HepG2 (cell line): ENCODE results near the gene PRKG1. TPM values are rescaled to one million over a fixed set of nuclear protein-coding genes. Genes with fewer than 3 reads are reported as not detected.

Experiments
- ATAC-seq: fragments of 200-7000 bp; cut with Tn5 transposase; 3 replicates; pipeline ENCODE4 v1.9.1; 2020; ENCODE audit warnings: mild to moderate bottlenecking, moderate library complexity
- BruUV-seq: library from RNA; stranded (reverse); fragments of 400-500 nt; replicated peaks from 2 replicates; lab custom pipeline; 2021; lab: Mats Ljungman, UMichigan
- CTCF ChIA-PET: fragments of 300-600 bp; formaldehyde crosslinking; extraction: SDS; loops from one replicate; lab custom pipeline; 2021; ENCODE audit warnings: low total read pairs, inconsistent platforms, low intra/inter-chr PET ratio; lab: Yijun Ruan, JAX
- POLR2A ChIA-PET: fragments of 350-600 bp; sonication (Branson Sonifier 250); formaldehyde crosslinking; loops from one replicate; lab custom pipeline; 2020; ENCODE audit warnings: antibody characterized with exemption, inconsistent platforms; lab: Yijun Ruan, JAX
- DNase-seq: peaks from one replicate; pipeline ENCODE4 v3.0.0-alpha.2; 2015; ENCODE audit warnings: low spot score
- FAIRE-seq: peaks from 3 replicates; lab custom pipeline; 2011; peaks lifted over from hg19 to GRCh38; lab: Jason Lieb, UNC
- H2AFZ ChIP-seq: one replicate; pipeline ENCODE4 v1.6.1; 2011; ENCODE audit warnings: low read length, inconsistent platforms
- H3K27ac ChIP-seq: fragments of 300-600 bp; 3 replicates; pipeline ENCODE4 v1.8.0; 2011; ENCODE audit warnings: mixed run types, mild to moderate bottlenecking, mixed read lengths, low read length, inconsistent platforms; ENCODE audit not compliant: insufficient read depth; ENCODE audit errors: extremely low read length
- H3K27me3 ChIP-seq, 2 experiments: fragments of 200-600 bp in 1 of 2; 2 replicates in 1 of 2; 3 replicates in 1 of 2; pipeline versions ENCODE4 v1.6.0 to v1.8.0; 2011; ENCODE audit warnings: low read length in 2 of 2, mild to moderate bottlenecking in 2 of 2, moderate library complexity in 2 of 2, inconsistent platforms in 1 of 2; ENCODE audit not compliant: insufficient read depth in 2 of 2, control insufficient read depth in 1 of 2
- H3K36me3 ChIP-seq, 2 experiments: fragments of 200-600 bp in 1 of 2; replicated peaks in 1 of 2; 2 replicates in 1 of 2; 3 replicates in 1 of 2; pipeline versions ENCODE4 v1.5.1 to v1.8.0; 2011; ENCODE audit warnings: low read length in 2 of 2, inconsistent platforms in 1 of 2; ENCODE audit not compliant: insufficient read depth in 2 of 2, control insufficient read depth in 1 of 2
- H3K4me1 ChIP-seq: 2 replicates; pipeline ENCODE4 v1.5.1; 2012; ENCODE audit warnings: low read length, inconsistent platforms; ENCODE audit not compliant: insufficient read depth
- H3K4me2 ChIP-seq: 2 replicates; pipeline ENCODE4 v1.6.0; 2011; ENCODE audit warnings: low read depth, low read length, inconsistent platforms
- H3K4me3 ChIP-seq, 3 experiments: fragments of 200-600 bp in 1 of 3; sonication (generic), shearing (Covaris generic) in 1 of 3; replicated peaks in 1 of 3; 2 replicates each; pipeline ENCODE4 v1.5.1; 2011 to 2016; ENCODE audit warnings: low read length in 3 of 3, inconsistent platforms in 2 of 3, low read depth in 2 of 3, mild to moderate bottlenecking in 2 of 3, control low read depth in 1 of 3, mixed read lengths in 1 of 3; ENCODE audit not compliant: insufficient read depth in 1 of 3
- H3K79me2 ChIP-seq: one replicate; pipeline ENCODE4 v1.6.1; 2011; ENCODE audit warnings: low read length, inconsistent platforms; ENCODE audit not compliant: insufficient read depth
- H3K9ac ChIP-seq: 2 replicates; pipeline ENCODE4 v1.6.0; 2011; ENCODE audit warnings: mild to moderate bottlenecking, low read depth, low read length, inconsistent platforms; ENCODE audit not compliant: insufficient read depth
- H3K9me3 ChIP-seq: 2 replicates; pipeline ENCODE4 v1.5.1; 2012; ENCODE audit warnings: mild to moderate bottlenecking, low read length
- H4K20me1 ChIP-seq: 2 replicates; pipeline ENCODE4 v1.6.0; 2011; ENCODE audit warnings: inconsistent platforms, mild to moderate bottlenecking, low read length, moderate library complexity; ENCODE audit not compliant: insufficient read depth
- FOXA1 ChIP-seq, 2 experiments: fragments of 450-650 bp in 1 of 2; sonication (generic) in 1 of 2; formaldehyde crosslinking in 1 of 2; IDR thresholded peaks; 2 replicates each; pipeline versions ENCODE4 v1.4.0 to v1.6.1; 2016 to 2020; ENCODE audit warnings: missing genetic modification reagents in 1 of 2
- NCOA1 ChIP-seq: sonication (generic); formaldehyde crosslinking; IDR thresholded peaks from 2 replicates; pipeline ENCODE4 v1.9.0; 2021; ENCODE audit warnings: missing genetic modification reagents
- NR2F2 ChIP-seq: IDR thresholded peaks from 2 replicates; pipeline ENCODE4 v1.6.1; 2012; ENCODE audit warnings: low read depth, inconsistent platforms, borderline replicate concordance
- PAF1 ChIP-seq: IDR thresholded peaks from 2 replicates; pipeline ENCODE4 v1.6.1; 2016; ENCODE audit warnings: missing genetic modification reagents, missing compliant biosample characterization
- PRDM10 ChIP-seq: sonication (generic); formaldehyde crosslinking; IDR thresholded peaks from 2 replicates; pipeline ENCODE4 v1.4.0; 2020; ENCODE audit warnings: low read depth, missing genetic modification reagents
- PRMT3 ChIP-seq: sonication (generic); formaldehyde crosslinking; IDR thresholded peaks from 2 replicates; pipeline ENCODE4 v1.8.1; 2022; ENCODE audit warnings: low read depth, mild to moderate bottlenecking, moderate library complexity, missing genetic modification reagents, borderline replicate concordance
- SETDB1 ChIP-seq: sonication (generic); formaldehyde crosslinking; IDR thresholded peaks from 2 replicates; pipeline ENCODE4 v1.5.1; 2020; ENCODE audit warnings: missing genetic modification reagents, mild to moderate bottlenecking, borderline replicate concordance
- SMARCC2 ChIP-seq: fragments of 450-650 bp; IDR thresholded peaks from 2 replicates; pipeline ENCODE4 v1.6.1; 2017; ENCODE audit warnings: antibody characterized with exemption, mild to moderate bottlenecking
- SRF ChIP-seq: IDR thresholded peaks from 2 replicates; pipeline ENCODE4 v1.6.1; 2011; ENCODE audit warnings: mild to moderate bottlenecking, low read depth, low read length, moderate library complexity
- TBP ChIP-seq: sonication (generic); formaldehyde crosslinking; IDR thresholded peaks from 2 replicates; pipeline ENCODE4 v1.5.0; 2020; ENCODE audit warnings: missing genetic modification reagents
- ZFP1 ChIP-seq: IDR thresholded peaks from 2 replicates; pipeline ENCODE4 v1.6.1; 2016
- ZNF207 ChIP-seq: fragments of 450-650 bp; IDR thresholded peaks from 2 replicates; pipeline ENCODE4 v1.6.1; 2016; ENCODE audit warnings: antibody characterized with exemption, borderline replicate concordance
- ZNF331 ChIP-seq: sonication (generic); formaldehyde crosslinking; IDR thresholded peaks from 2 replicates; pipeline ENCODE4 v1.4.0; 2020; ENCODE audit warnings: missing genetic modification reagents
- ZNF607 ChIP-seq: sonication (generic); formaldehyde crosslinking; IDR thresholded peaks from 2 replicates; pipeline ENCODE4 v1.5.1; 2020; ENCODE audit warnings: missing genetic modification reagents, mild to moderate bottlenecking, borderline replicate concordance
- ZNF644 ChIP-seq: IDR thresholded peaks from 2 replicates; pipeline ENCODE4 v1.6.1; 2016; ENCODE audit warnings: low read depth
- WGBS: methylation state at CpG from one replicate; pipeline ENCODE4 v1.1.6; 2017; ENCODE audit warnings: low lambda C conversion rate; 5-methylcytosine and 5-hydroxymethylcytosine counted together
- in situ Hi-C: cut with HindIII; loops from 2 replicates; pipeline ENCODE4 v1.10.0; 2017; ENCODE audit warnings: low pct_unique_long_range_greater_than_20kb; ENCODE audit not compliant: extremely low pct_ligation_motif_present
- intact Hi-C: fragments of 100-400 bp; cut with micrococcal nuclease; formaldehyde crosslinking; loops from one replicate; pipeline ENCODE4 v1.10.0; 2022; ENCODE audit not compliant: unreplicated experiment
- polyA plus RNA-seq, 8 experiments: library from polyadenylated mRNA; depleted of rRNA in 3 of 8; stranded (reverse) in 7 of 8; unstranded in 1 of 8; fragments of >200 nt; fragmentation: Illumina TruSeq in 4 of 8; extraction: Trizol in 4 of 8; gene quantifications; 2 replicates each; pipeline versions ENCODE4 v1.2.1 to v1.2.3, GENCODE V29; 2011 to 2016; ENCODE audit warnings: low read depth in 4 of 8, missing spikeins in 1 of 8, mixed read lengths in 1 of 8; ENCODE audit not compliant: insufficient read depth in 1 of 8
- total RNA-seq, 5 experiments: library from RNA; depleted of rRNA; stranded (reverse); fragments of >200 nt; fragmentation: Illumina TruSeq; extraction: Trizol; gene quantifications; 2 replicates each; pipeline ENCODE4 v1.2.3, GENCODE V29; 2016; ENCODE audit warnings: low read depth in 1 of 5
- TF ChIP-seq, protein P1 (sequence below): sonication (generic); formaldehyde crosslinking; IDR thresholded peaks from 2 replicates; pipeline ENCODE4 v1.5.0; 2020; ENCODE audit warnings: mild to moderate bottlenecking, missing genetic modification reagents
- TF ChIP-seq, protein P2 (sequence below): sonication (generic); formaldehyde crosslinking; IDR thresholded peaks from 2 replicates; pipeline ENCODE4 v1.4.0; 2020; ENCODE audit warnings: missing genetic modification reagents
- TF ChIP-seq, protein P3 (sequence below): sonication (generic); formaldehyde crosslinking; IDR thresholded peaks from 2 replicates; pipeline ENCODE4 v1.4.0; 2020; ENCODE audit warnings: missing genetic modification reagents

The PRKG1 gene
- total and polyA plus RNA-seq, 2 of the 13 experiments (the other 11 are each of a cell fraction or from before 2014, with no cell fraction given): 0.01 TPM; not detected in 1

GRCh38 chr10:52056291-52056690 lies 982.0 kb downstream of the PRKG1 start (continued):
- TF ChIP-seq, protein P1, sequence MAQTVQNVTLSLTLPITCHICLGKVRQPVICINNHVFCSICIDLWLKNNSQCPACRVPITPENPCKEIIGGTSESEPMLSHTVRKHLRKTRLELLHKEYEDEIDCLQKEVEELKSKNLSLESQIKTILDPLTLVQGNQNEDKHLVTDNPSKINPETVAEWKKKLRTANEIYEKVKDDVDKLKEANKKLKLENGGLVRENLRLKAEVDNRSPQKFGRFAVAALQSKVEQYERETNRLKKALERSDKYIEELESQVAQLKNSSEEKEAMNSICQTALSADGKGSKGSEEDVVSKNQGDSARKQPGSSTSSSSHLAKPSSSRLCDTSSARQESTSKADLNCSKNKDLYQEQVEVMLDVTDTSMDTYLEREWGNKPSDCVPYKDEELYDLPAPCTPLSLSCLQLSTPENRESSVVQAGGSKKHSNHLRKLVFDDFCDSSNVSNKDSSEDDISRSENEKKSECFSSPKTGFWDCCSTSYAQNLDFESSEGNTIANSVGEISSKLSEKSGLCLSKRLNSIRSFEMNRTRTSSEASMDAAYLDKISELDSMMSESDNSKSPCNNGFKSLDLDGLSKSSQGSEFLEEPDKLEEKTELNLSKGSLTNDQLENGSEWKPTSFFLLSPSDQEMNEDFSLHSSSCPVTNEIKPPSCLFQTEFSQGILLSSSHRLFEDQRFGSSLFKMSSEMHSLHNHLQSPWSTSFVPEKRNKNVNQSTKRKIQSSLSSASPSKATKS (CRISPR knock-in tag): no peak
- TF ChIP-seq ZNF644 (CRISPR knock-in tag) (no peak), TBP (CRISPR knock-in tag) (no peak), ZFP1 (CRISPR knock-in tag) (no peak), ZNF207 (no peak), PAF1 (CRISPR knock-in tag) (no peak), SETDB1 (CRISPR knock-in tag) (no peak)
- TF ChIP-seq, protein P2, sequence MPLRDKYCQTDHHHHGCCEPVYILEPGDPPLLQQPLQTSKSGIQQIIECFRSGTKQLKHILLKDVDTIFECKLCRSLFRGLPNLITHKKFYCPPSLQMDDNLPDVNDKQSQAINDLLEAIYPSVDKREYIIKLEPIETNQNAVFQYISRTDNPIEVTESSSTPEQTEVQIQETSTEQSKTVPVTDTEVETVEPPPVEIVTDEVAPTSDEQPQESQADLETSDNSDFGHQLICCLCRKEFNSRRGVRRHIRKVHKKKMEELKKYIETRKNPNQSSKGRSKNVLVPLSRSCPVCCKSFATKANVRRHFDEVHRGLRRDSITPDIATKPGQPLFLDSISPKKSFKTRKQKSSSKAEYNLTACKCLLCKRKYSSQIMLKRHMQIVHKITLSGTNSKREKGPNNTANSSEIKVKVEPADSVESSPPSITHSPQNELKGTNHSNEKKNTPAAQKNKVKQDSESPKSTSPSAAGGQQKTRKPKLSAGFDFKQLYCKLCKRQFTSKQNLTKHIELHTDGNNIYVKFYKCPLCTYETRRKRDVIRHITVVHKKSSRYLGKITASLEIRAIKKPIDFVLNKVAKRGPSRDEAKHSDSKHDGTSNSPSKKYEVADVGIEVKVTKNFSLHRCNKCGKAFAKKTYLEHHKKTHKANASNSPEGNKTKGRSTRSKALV (CRISPR knock-in tag): no peak

- ChIA-PET POLR2A (no interaction called here), CTCF (no interaction called here)
- FAIRE-seq: no peak
- Histone ChIP-seq H3K36me3 (no peaks in the 10 kb centered on the region), H3K27me3 (no peaks in the 10 kb centered on the region), H3K27ac (no peak overlapping the region), H2AFZ (no peak overlapping the region), H3K4me3 (no peak overlapping the region), H3K9me3 (no peaks in the 10 kb centered on the region), H4K20me1 (no peaks in the 10 kb centered on the region), H3K79me2 (no peaks in the 10 kb centered on the region), H3K9ac (no peak overlapping the region), H3K4me2 (no peak overlapping the region), H3K4me1 (no peaks in the 10 kb centered on the region)
- no peak for ATAC-seq
- in situ Hi-C loops (no loop called here), intact Hi-C loops (no loop called here)
- no TSS peak for BruUV-seq
- WGBS: 3% methylated on average over 1 of the region's 1 CpG
- DNase-seq: no peak
- TF ChIP-seq FOXA1 (IDR thresholded peaks at IDR 0.05): no peak
- TF ChIP-seq FOXA1 (CRISPR knock-in tag; IDR thresholded peaks at IDR 0.05): no peak
- TF ChIP-seq NCOA1 (CRISPR knock-in tag): no peak
- no peak for TF ChIP-seq SRF
- TF ChIP-seq, protein P3, sequence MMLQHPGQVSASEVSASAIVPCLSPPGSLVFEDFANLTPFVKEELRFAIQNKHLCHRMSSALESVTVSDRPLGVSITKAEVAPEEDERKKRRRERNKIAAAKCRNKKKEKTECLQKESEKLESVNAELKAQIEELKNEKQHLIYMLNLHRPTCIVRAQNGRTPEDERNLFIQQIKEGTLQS (CRISPR knock-in tag): no peak
- TF ChIP-seq ZNF607 (CRISPR knock-in tag): no peak
- no peak for TF ChIP-seq NR2F2
- no peak for TF ChIP-seq ZNF331
- TF ChIP-seq PRDM10 (CRISPR knock-in tag): no peak
- no peak for TF ChIP-seq SMARCC2
- TF ChIP-seq PRMT3 (CRISPR knock-in tag): no peak
Measured at GRCh38 chr10:52059089-52059488, 984.8 kb downstream of the PRKG1 start.
